Activated CD8-positive, alpha-beta T cell treated with anti-CD3 and anti-CD28 coated beads for 36 hours (primary cell): Measurements from ENCODE around the gene MTG2. TPM values are rescaled to one million over a fixed set of nuclear protein-coding genes. Genes with fewer than 3 reads are reported as not detected.

Experiments used
- ATAC-seq: fragments of 200-7000 bp; cut with Tn5 transposase; one replicate; pipeline ENCODE4 v1.10.0; 2021; ENCODE audit warnings: mild to moderate bottlenecking, moderate library complexity
- CTCF ChIA-PET: fragments of 350-600 bp; sonication (Branson Sonifier 250); formaldehyde crosslinking; loops from one replicate; lab custom pipeline; 2021; ENCODE audit warnings: antibody characterized with exemption; lab: Charles Lee
- POLR2A ChIA-PET: fragments of 350-600 bp; sonication (Branson Sonifier 250); formaldehyde crosslinking; loops from one replicate; lab custom pipeline; 2021; ENCODE audit warnings: antibody characterized with exemption; lab: Charles Lee
- DNase-seq: peaks from one replicate; pipeline ENCODE4 v3.0.0-alpha.2; 2020
- H3K27ac Mint-ChIP-seq: one replicate; pipeline ENCODE4 v1.8.0; 2021; ENCODE audit warnings: mild to moderate bottlenecking, mixed read lengths
- H3K27me3 Mint-ChIP-seq: one replicate; pipeline ENCODE4 v1.8.0; 2021; ENCODE audit warnings: mixed read lengths
- H3K36me3 Mint-ChIP-seq: one replicate; pipeline ENCODE4 v1.8.0; 2021; ENCODE audit warnings: low read depth, mixed read lengths
- H3K4me1 Mint-ChIP-seq: one replicate; pipeline ENCODE4 v1.8.0; 2021; ENCODE audit warnings: low read depth, mixed read lengths
- H3K4me3 Mint-ChIP-seq: one replicate; pipeline ENCODE4 v1.8.0; 2021; ENCODE audit warnings: mild to moderate bottlenecking, moderate library complexity, mixed read lengths
- H3K9me3 Mint-ChIP-seq: one replicate; pipeline ENCODE4 v1.8.0; 2021; ENCODE audit warnings: mixed read lengths
- intact Hi-C: fragments of 100-400 bp; cut with micrococcal nuclease; formaldehyde crosslinking; loops from one replicate; pipeline ENCODE4 v1.10.0; 2022
- total RNA-seq, 2 experiments: library from RNA; stranded (reverse); gene quantifications; one replicate each; pipeline ENCODE4 v1.2.3, GENCODE V29; 2021
- TF ChIP-seq, protein P1 (sequence below): fragments of 200-600 bp; IDR thresholded peaks from one replicate; pipeline ENCODE4 v1.8.0; 2022; ENCODE audit warnings: antibody characterized with exemption, mild to moderate bottlenecking

Gene MTG2
- total RNA-seq, 2 experiments from 2014 or later, result 36.5 to 40.5 TPM

DNA sequence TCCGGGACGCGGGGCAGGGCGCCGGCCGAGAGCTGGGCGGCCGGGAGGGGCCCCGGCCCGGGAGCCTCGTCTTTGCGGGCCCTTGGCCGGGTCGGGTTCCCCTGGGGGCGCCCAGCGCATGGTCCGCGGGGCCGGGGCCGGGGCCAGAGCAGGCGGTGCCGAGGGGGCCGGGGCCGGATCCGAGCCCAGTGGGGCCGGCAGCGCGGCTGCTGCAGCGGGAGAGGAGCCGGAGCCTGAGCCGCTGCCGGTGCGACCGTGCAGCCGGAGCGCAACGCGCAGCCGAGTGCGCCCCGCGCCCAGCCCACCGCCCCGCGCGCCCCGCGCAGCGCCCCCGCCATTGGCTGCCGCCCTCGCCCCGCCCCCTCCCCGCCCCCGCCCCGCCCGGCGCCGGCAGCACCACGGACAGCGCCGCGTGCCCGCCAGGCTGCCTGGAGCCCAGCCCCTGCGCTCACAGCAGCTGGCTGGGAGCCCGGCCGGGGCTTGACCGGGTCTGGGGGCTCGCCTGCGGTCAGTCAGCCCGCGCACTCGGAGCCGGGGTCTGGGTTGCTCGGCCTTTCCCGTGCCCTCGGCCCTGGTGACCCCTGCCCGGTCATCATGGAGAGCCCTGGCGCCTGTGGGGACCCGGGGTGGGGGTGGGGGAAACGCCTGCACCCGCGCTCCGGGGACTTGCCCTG is 37.3 kb downstream of the MTG2 start, which contains the start of gene HRH3:
Gene HRH3, minus strand, starts transcription at position 287 of the 674 bp plus-strand sequence. CDS start 308 bp downstream, outside the sequence.
- H3K4me3 Mint-ChIP-seq, result no peak within 1 kb of the TSS
- intact Hi-C loops, result no loop called here
- peak; percentile 76 for ATAC-seq
- POLR2A ChIA-PET, result no interaction called here
- no peaks in the 10 kb centered on the region for H3K9me3 Mint-ChIP-seq
- no peaks in the 10 kb centered on the region for H3K4me1 Mint-ChIP-seq
- H3K36me3 Mint-ChIP-seq, result no peaks in the 10 kb centered on the region
- H3K27ac Mint-ChIP-seq, result no peak within 1 kb of the TSS
- no peak for DNase-seq
- CTCF ChIA-PET, result no interaction called here
- H3K27me3 Mint-ChIP-seq, result peaks cover 40% of the 10 kb centered on the region
- TF ChIP-seq, protein P1, sequence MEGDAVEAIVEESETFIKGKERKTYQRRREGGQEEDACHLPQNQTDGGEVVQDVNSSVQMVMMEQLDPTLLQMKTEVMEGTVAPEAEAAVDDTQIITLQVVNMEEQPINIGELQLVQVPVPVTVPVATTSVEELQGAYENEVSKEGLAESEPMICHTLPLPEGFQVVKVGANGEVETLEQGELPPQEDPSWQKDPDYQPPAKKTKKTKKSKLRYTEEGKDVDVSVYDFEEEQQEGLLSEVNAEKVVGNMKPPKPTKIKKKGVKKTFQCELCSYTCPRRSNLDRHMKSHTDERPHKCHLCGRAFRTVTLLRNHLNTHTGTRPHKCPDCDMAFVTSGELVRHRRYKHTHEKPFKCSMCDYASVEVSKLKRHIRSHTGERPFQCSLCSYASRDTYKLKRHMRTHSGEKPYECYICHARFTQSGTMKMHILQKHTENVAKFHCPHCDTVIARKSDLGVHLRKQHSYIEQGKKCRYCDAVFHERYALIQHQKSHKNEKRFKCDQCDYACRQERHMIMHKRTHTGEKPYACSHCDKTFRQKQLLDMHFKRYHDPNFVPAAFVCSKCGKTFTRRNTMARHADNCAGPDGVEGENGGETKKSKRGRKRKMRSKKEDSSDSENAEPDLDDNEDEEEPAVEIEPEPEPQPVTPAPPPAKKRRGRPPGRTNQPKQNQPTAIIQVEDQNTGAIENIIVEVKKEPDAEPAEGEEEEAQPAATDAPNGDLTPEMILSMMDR, result no peak

DNA sequence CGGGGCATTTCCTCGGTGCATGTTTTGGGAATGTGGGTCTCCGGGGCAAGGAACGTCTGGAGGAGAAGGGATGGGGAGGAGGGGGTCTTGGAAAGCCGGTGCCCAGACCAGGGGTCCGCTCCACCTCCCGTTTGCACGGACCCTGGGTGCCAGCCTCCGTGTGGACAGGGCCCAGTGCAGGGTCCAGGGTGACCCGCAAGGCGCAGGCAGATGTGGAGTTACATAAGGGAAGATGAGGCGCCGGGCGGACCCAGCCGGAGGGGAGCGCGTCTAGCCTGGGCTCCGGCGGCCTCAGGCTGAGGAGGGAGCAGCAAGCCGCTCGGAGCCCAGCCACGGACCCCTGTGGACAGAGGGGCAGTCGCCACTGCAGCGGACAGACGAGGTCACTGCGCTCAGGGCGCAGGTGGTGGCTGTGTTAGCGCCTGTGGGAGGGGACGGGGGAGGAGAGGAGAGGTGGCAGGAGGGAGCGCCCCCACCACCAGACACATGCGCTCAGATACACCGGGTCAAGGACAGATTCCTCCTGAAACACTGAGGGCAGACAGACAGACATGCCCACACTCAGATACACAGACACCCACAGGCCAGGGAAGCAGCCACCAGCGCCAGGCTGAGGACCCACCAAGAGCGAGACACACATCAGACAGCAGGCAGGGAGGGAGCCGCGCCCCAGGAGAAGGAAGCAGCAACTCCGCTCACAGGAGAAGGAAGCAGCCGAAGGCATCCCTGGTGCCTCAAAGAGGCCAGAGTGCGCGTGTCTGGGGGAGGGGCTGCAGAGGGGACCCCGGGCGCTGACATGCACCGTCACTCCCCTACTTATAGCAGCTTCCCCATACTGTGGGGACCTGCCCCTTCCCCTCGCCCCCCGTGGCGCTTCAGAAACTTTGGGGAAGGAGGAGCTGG is 38.1 kb downstream of the MTG2 start:
- Mint-ChIP-seq H3K36me3 (no peaks in the 10 kb centered on the region), H3K4me1 (no peaks in the 10 kb centered on the region), H3K27me3 (peaks cover 42% of the 10 kb centered on the region), H3K27ac (no peak overlapping the region), H3K4me3 (no peak overlapping the region), H3K9me3 (no peaks in the 10 kb centered on the region)
- intact Hi-C loops, result no loop called here
- TF ChIP-seq, protein P1, result no peak
- ATAC-seq, result no peak
- no peak for DNase-seq
- CTCF ChIA-PET, result no interaction called here
- POLR2A ChIA-PET, result no interaction called here

DNA sequence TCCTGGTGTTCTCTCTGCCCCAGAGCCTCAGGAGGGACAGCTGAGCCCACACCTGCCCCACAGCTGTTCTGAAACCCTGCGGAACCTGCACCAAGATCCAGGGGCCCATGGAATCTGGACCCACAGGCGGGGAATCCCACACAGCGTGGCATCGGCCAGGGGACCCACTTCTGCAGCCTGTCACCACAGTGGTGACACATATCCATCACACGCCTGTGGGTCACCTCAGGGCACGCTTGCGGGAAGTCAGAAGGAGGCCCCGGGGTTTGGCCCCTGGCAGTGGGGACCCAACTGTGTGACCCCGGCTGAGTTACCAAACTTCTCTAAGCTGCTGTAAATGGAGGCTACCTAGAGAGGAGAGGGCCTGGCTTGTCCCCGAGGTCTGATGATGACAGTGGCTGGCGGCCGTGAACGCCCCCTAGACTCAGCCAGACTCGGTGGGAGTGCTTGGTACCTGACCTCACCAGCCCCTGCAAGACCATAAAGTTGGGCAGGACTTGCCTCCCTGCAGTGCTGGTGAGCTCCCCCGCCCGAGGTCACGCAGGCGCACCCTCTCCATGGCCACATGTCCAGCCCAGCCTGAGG is 39.5 kb downstream of the MTG2 start:
- ChIA-PET CTCF (no interaction called here), POLR2A (no interaction called here)
- no peaks in the 10 kb centered on the region for H3K4me1 Mint-ChIP-seq
- TF ChIP-seq, protein P1, result no peak
- no peak overlapping the region for H3K27ac Mint-ChIP-seq
- no peaks in the 10 kb centered on the region for H3K36me3 Mint-ChIP-seq
- H3K9me3 Mint-ChIP-seq, result no peaks in the 10 kb centered on the region
- intact Hi-C loops, result no loop called here
- DNase-seq (no peak), ATAC-seq (no peak)
- peaks cover 42% of the 10 kb centered on the region for H3K27me3 Mint-ChIP-seq
- H3K4me3 Mint-ChIP-seq, result no peak overlapping the region

DNA sequence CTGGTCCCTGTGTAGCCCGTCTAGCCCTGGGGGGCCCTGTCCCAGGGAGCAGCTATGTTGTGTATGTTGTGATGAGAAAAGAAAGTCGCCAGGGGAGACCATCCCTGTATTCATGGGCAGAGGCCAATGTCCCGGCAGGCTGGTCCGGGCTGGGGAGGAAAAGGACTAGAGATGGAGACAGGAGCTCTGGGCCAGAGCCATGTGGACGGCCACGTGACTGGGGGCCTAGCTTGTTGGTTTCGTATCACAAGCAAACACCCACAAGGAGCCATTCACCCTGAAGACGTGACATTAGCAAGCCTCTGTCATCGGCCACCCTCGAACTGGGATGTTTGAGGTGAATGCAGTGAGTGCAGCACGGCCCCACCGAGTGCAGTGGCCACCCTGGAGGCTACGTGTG is 40.1 kb downstream of the MTG2 start:
- no peak for ATAC-seq
- Mint-ChIP-seq H3K9me3 (no peaks in the 10 kb centered on the region), H3K27ac (no peak overlapping the region), H3K27me3 (peaks cover 40% of the 10 kb centered on the region), H3K4me1 (no peaks in the 10 kb centered on the region), H3K4me3 (no peak overlapping the region), H3K36me3 (no peaks in the 10 kb centered on the region)
- TF ChIP-seq, protein P1, result no peak
- DNase-seq, result no peak
- POLR2A ChIA-PET, result no interaction called here
- CTCF ChIA-PET, result no interaction called here
- intact Hi-C loops, result no loop called here
